Activated B cell treated with CpG ODN at 0.5 μM for 24 hours (primary cell): ENCODE measurements around the gene SIDT2. TPM values are rescaled to one million over a fixed set of nuclear protein-coding genes. Genes with fewer than 3 reads are reported as not detected.

Experiments
- ATAC-seq: fragments of 200-7000 bp; cut with Tn5 transposase; one replicate; pipeline ENCODE4 v1.10.0; 2021; ENCODE audit warnings: low read depth, mild to moderate bottlenecking, moderate library complexity
- CTCF ChIA-PET: fragments of 350-600 bp; sonication (Branson Sonifier 250); formaldehyde crosslinking; loops from one replicate; lab custom pipeline; 2021; ENCODE audit warnings: antibody characterized with exemption; lab: Charles Lee
- POLR2A ChIA-PET: fragments of 350-600 bp; sonication (Branson Sonifier 250); formaldehyde crosslinking; loops from one replicate; lab custom pipeline; 2021; ENCODE audit warnings: antibody characterized with exemption; lab: Charles Lee
- DNase-seq: peaks from one replicate; pipeline ENCODE4 v3.0.0; 2022
- H3K27ac Mint-ChIP-seq: one replicate; pipeline ENCODE4 v1.8.0; 2020; ENCODE audit warnings: mixed read lengths
- H3K27me3 Mint-ChIP-seq: one replicate; pipeline ENCODE4 v1.8.0; 2021; ENCODE audit warnings: mixed read lengths
- H3K36me3 Mint-ChIP-seq: one replicate; pipeline ENCODE4 v1.8.0; 2021; ENCODE audit warnings: low read depth, mixed read lengths
- H3K4me1 Mint-ChIP-seq: one replicate; pipeline ENCODE4 v1.8.0; 2021; ENCODE audit warnings: mixed read lengths
- H3K4me3 Mint-ChIP-seq: one replicate; pipeline ENCODE4 v1.8.0; 2020; ENCODE audit warnings: mild to moderate bottlenecking, mixed read lengths
- H3K9me3 Mint-ChIP-seq: one replicate; pipeline ENCODE4 v1.8.0; 2020; ENCODE audit warnings: mixed read lengths
- intact Hi-C: fragments of 100-400 bp; cut with micrococcal nuclease; formaldehyde crosslinking; loops from one replicate; pipeline ENCODE4 v1.15.1; 2024
- total RNA-seq: library from RNA; stranded (reverse); gene quantifications from 2 replicates; pipeline ENCODE4 v1.2.3, GENCODE V29; 2022
- TF ChIP-seq, protein P1 (sequence below): fragments of 200-600 bp; IDR thresholded peaks from one replicate; pipeline ENCODE4 v1.8.0; 2022; ENCODE audit warnings: antibody characterized with exemption, mild to moderate bottlenecking

The SIDT2 gene
- total RNA-seq, 1 donor from 2014 or later, result 115 TPM

DNA sequence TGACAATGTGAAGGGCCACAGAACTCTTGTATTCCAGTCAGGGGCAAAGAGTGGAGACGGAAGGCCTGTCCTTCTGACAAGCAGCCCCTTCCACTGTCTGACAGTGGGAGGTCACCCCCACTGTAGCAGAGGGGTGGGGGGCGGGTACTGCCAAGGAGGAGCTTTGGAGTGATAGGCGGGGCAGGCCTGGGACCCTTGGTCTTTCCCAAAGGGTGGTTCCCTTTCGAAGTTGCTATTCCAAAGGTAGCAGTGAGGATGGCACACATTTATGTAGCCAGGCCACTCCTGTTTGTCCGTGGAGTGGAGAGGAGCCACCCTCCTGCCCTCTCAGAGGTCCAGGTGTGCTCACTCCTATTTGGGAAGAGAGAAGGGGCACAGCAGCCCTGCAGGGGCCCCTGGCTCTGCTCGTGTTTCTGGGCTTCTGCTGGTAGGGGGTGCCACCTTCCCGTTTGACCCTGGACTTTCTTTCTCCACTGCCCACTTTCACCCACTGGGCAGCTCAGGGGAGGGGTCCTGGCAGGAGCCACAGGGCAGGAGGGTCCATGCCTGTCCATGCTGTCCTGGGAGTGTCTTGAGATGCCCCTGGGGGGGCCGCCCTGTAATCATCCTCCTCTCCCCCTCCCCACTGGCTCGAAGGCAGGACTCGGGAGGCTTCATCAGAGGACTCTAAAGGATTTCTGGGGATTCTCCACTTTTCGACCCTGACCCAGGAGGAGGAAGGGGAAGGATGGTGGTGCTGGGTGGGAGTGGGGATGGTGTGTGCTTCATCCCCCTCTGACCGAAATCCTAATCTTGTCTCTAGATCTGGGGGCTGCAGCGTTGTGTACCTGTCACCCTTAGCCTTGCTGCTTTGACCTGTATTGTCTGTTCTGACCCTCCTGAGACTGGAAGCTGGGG is 21.6 kb downstream of the SIDT2 start:
- ATAC-seq (no peak), DNase-seq (no peak)
- H3K4me1 Mint-ChIP-seq, result peaks cover 33% of the 10 kb centered on the region
- TF ChIP-seq, protein P1, sequence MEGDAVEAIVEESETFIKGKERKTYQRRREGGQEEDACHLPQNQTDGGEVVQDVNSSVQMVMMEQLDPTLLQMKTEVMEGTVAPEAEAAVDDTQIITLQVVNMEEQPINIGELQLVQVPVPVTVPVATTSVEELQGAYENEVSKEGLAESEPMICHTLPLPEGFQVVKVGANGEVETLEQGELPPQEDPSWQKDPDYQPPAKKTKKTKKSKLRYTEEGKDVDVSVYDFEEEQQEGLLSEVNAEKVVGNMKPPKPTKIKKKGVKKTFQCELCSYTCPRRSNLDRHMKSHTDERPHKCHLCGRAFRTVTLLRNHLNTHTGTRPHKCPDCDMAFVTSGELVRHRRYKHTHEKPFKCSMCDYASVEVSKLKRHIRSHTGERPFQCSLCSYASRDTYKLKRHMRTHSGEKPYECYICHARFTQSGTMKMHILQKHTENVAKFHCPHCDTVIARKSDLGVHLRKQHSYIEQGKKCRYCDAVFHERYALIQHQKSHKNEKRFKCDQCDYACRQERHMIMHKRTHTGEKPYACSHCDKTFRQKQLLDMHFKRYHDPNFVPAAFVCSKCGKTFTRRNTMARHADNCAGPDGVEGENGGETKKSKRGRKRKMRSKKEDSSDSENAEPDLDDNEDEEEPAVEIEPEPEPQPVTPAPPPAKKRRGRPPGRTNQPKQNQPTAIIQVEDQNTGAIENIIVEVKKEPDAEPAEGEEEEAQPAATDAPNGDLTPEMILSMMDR, result no peak
- peaks cover 59% of the 10 kb centered on the region for H3K36me3 Mint-ChIP-seq
- H3K4me3 Mint-ChIP-seq, result no peak overlapping the region
- no peak overlapping the region for H3K27ac Mint-ChIP-seq
- ChIA-PET POLR2A (interaction anchor here (0.7 to 2.0 kb wide), 2 partner anchors 11 to 851 kb away, joined by 3 to 11 read pairs; no protein-coding TSS in a partner anchor), CTCF (no interaction called here)
- intact Hi-C loops, result no loop called here
- H3K27me3 Mint-ChIP-seq, result no peaks in the 10 kb centered on the region
- no peaks in the 10 kb centered on the region for H3K9me3 Mint-ChIP-seq

DNA sequence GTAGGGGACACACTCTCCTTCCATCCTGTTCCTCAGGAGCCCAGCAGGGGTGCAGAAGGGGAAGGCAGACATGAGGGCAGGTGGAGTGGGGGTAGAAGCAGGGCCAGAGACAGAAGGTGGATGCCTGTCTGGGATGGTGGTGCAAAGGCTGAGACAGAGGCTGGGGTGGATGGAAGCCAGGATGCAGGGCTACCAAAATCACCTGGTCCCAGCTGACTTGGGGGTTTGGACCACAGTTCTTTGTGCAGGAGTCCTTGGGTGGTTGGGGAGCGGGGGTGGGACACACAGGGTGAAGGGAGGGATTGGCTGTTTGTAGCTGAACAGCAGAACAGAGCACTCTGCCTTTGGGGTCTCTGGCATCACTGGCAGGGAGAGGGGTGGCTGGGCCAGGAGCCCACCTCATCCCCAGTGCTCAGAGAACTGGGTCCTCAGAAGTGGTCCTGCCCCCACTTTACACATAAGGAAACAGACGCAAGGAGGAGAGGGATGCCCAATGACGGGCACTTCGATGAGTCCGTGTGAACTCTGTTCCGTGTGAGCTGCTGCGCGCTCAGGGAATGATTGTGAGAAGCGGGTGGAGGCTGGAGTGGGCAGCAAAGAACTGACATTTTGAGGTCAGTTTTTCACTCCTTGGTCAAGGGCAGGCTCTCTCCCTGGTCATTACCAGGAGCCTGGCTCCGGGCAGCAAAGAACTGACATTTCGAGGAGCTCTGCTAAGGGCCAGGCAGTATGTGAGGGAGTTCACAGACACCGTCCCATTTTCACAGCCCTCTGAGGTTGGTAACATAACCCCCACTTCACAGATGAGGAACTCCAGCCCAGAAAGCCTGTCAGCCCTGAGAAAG is 22.5 kb downstream of the SIDT2 start:
- POLR2A ChIA-PET, result interaction anchor here (0.8 to 2.0 kb wide), 3 partner anchors 12 to 25 kb away, joined by 3 to 11 read pairs (median 6); no protein-coding TSS in a partner anchor
- ATAC-seq (no peak), DNase-seq (no peak)
- Mint-ChIP-seq H3K9me3 (no peaks in the 10 kb centered on the region), H3K27me3 (no peaks in the 10 kb centered on the region), H3K36me3 (peaks cover 58% of the 10 kb centered on the region), H3K4me3 (no peak overlapping the region), H3K4me1 (peaks cover 31% of the 10 kb centered on the region), H3K27ac (no peak overlapping the region)
- CTCF ChIA-PET, result no interaction called here
- TF ChIP-seq, protein P1, result no peak
- intact Hi-C loops, result no loop called here

DNA sequence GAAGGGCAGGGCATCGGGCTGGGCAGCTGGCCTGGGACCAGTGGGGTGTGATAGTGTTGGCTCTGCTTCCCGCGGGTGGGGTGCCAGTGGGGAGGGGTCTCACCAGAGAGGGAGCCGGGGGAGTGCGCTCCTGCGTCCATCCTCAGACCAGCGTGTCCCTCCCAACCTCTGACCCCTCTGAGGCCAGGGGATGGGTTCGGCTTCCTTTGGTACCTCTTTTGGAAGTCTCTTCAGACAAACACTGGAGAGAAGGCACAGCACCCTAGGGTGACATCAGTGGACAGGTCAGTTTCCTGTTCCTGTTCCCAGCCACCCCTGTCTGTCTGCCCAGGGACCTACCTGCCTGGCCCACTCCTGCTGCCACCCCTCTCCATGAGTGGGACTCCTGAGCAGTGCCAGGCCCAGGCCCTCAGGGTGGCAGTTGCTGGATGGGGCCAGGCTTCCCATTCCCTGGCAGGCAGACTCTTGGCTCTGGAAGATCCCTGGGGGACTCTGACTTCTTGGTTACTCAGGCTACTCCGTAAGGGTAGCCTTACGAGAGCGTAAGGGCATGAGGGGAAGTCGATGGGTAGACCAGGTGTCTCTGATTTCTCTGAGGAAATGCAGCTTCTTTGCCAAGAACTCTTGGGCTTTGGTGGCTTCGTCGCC is 23.2 kb downstream of the SIDT2 start:
- Mint-ChIP-seq H3K36me3 (peaks cover 53% of the 10 kb centered on the region), H3K9me3 (no peaks in the 10 kb centered on the region), H3K27ac (no peak overlapping the region), H3K27me3 (no peaks in the 10 kb centered on the region), H3K4me1 (peaks cover 31% of the 10 kb centered on the region), H3K4me3 (no peak overlapping the region)
- intact Hi-C loops, result loop anchor here (2.0 kb wide), 1 partner anchor 13 kb away; no protein-coding TSS in a partner anchor
- POLR2A ChIA-PET, result interaction anchor here (0.8 to 2.0 kb wide), 4 partner anchors 9 to 24 kb away, joined by 3 to 11 read pairs (median 4); no protein-coding TSS in a partner anchor
- CTCF ChIA-PET, result no interaction called here
- ATAC-seq (no peak), DNase-seq (no peak)
- TF ChIP-seq, protein P1, result no peak

DNA sequence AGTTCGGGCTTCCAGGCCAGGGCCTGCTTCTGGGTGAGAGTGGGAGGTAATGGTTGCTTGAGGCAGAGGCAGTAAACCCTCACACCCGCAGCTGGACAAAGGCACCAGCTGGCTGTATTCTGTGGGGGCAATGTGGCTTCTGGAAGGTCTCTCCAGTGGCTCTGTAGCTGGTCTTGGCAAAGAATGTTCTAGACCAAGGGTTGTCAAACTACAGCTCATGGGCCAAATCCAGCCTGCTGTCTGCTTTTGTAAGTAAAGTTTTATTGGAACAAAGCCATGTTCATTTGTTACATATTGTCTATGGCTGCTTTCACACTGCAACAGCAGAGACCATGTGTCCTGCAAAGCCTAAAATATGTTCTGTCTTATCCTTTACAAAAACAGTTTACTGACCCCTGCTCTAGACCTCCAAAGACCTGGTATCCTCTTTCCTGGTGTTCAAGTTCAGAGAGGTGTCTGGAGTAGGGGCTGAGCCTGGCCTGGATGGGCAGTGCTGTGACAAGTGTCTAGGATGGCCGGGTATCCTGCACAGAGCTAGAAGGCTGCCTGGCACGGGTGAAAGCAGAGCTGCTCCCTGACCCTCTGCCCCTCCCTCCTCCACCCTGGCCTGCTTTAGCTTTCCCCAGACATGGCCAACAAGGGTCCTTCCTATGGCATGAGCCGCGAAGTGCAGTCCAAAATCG is 24.0 kb downstream of the SIDT2 start:
- TF ChIP-seq, protein P1, result no peak
- no peak for ATAC-seq
- no peak overlapping the region for H3K4me3 Mint-ChIP-seq
- no peaks in the 10 kb centered on the region for H3K27me3 Mint-ChIP-seq
- H3K4me1 Mint-ChIP-seq, result peaks cover 27% of the 10 kb centered on the region
- CTCF ChIA-PET, result interaction anchor here (0.7 to 1.7 kb wide), 3 partner anchors 13 to 25 kb away, joined by 3 to 5 read pairs (median 4); no protein-coding TSS in a partner anchor
- intact Hi-C loops, result loop anchor here (2.0 kb wide), 1 partner anchor 14 kb away; no protein-coding TSS in a partner anchor
- DNase-seq, result no peak
- H3K9me3 Mint-ChIP-seq, result no peaks in the 10 kb centered on the region
- POLR2A ChIA-PET, result interaction anchor here (0.6 to 2.0 kb wide), 6 partner anchors 8 to 310 kb away, joined by 3 to 11 read pairs (median 4); no protein-coding TSS in a partner anchor
- no peak overlapping the region for H3K27ac Mint-ChIP-seq
- H3K36me3 Mint-ChIP-seq, result peaks cover 48% of the 10 kb centered on the region
